GM19452 (cell line): ENCODE results near the gene TET3.

Source experiments
- ATAC-seq: cut with Tn5 transposase; IDR thresholded peaks from one replicate; pipeline ENCODE4 v1.9.1; 2021; ENCODE audit not compliant: unreplicated experiment

TET3 gene

GRCh38 chr2:74029714-74030397, 45.1 kb downstream of the TET3 start:
- ATAC-seq: no peak

DNA sequence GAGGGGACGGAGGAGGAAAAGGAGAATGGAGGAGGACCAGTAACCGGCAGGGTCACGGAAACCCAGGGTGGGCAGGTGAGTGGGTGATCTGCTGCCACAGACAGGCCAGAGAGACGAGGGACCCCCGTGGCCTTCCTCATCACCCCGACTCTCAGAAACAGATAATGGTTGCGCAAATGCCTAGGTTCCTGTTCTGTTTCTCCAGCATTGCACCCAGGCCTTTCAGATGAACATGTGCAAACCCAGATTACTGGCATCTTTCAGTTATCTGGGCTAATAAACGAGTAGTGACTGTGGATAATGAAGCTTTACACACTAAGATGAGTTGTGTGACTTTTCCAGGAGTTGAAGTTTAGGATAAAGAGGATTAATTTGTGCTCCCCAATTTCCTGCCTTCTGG, 46.5 kb downstream of the TET3 start:
- no peak for ATAC-seq

GRCh38 chr2:74031959-74032287, 47.2 kb downstream of the TET3 start:
- no peak for ATAC-seq

GRCh38 chr2:74033375-74033774, 48.7 kb downstream of the TET3 start:
- no peak for ATAC-seq
